Smooth muscle cell (in vitro differentiated cells): ENCODE results near the gene STK11IP. TPM values are rescaled to one million over a fixed set of nuclear protein-coding genes. Genes with fewer than 3 reads are reported as not detected.

Experiments used
- DNase-seq: peaks from one replicate; lab custom pipeline; 2025; ENCODE audit not compliant: unreplicated experiment; lab: John Stamatoyannopoulos, UW
- H2AFZ ChIP-seq: fragments of 200-600 bp; sonication (generic); 2 replicates; pipeline ENCODE4 v1.6.0; 2016; ENCODE audit warnings: antibody characterized with exemption, low read depth, mild to moderate bottlenecking
- H3F3A ChIP-seq: fragments of 200-600 bp; sonication (generic); 2 replicates; pipeline ENCODE4 v1.6.0; 2017; ENCODE audit warnings: antibody characterized with exemption, low read depth
- H3K27ac ChIP-seq: fragments of 200-600 bp; sonication (generic); 2 replicates; pipeline ENCODE4 v1.5.1; 2016; ENCODE audit warnings: low read depth, mild to moderate bottlenecking
- H3K27me3 ChIP-seq: fragments of 200-600 bp; sonication (generic); 2 replicates; pipeline ENCODE4 v1.6.1; 2016; ENCODE audit warnings: low read depth, mild to moderate bottlenecking
- H3K36me3 ChIP-seq: fragments of 200-600 bp; sonication (generic); 2 replicates; pipeline ENCODE4 v1.5.1; 2016; ENCODE audit warnings: low read depth
- H3K4me1 ChIP-seq: fragments of 200-600 bp; sonication (generic); 2 replicates; pipeline ENCODE4 v1.5.1; 2016; ENCODE audit warnings: low read depth
- H3K4me2 ChIP-seq: fragments of 200-600 bp; sonication (generic); 2 replicates; pipeline ENCODE4 v1.6.0; 2016; ENCODE audit warnings: mild to moderate bottlenecking
- H3K4me3 ChIP-seq: fragments of 200-600 bp; sonication (generic); 2 replicates; pipeline ENCODE4 v1.5.1; 2016; ENCODE audit warnings: mild to moderate bottlenecking
- H3K79me2 ChIP-seq: fragments of 200-600 bp; sonication (generic); 2 replicates; pipeline ENCODE4 v1.6.0; 2016; ENCODE audit warnings: low read depth, mild to moderate bottlenecking
- H3K9ac ChIP-seq: fragments of 200-600 bp; sonication (generic); 2 replicates; pipeline ENCODE4 v1.6.0; 2016; ENCODE audit warnings: low read depth
- H3K9me3 ChIP-seq: fragments of 200-600 bp; sonication (generic); replicated peaks from 2 replicates; pipeline ENCODE4 v1.5.1; 2016; ENCODE audit warnings: low read depth
- H4K20me1 ChIP-seq: fragments of 200-600 bp; sonication (generic); 2 replicates; pipeline ENCODE4 v1.6.0; 2016; ENCODE audit warnings: low read depth
- WGBS: methylation state at CpG from one replicate; pipeline ENCODE4 v1.1.7; 2016; ENCODE audit warnings: low lambda C conversion rate; 5-methylcytosine and 5-hydroxymethylcytosine counted together
- polyA plus RNA-seq: library from polyadenylated mRNA; unstranded; fragments of >200 nt; fragmentation: Nextera tagmentation; extraction: Ambion mirVana; gene quantifications from 2 replicates; pipeline ENCODE4 v1.2.1, GENCODE V29; 2016
- total RNA-seq: library from RNA; depleted of rRNA; stranded (reverse); fragments of >200 nt; gene quantifications from 2 replicates; pipeline ENCODE4 v1.2.3, GENCODE V29; 2014
- TF ChIP-seq, protein P1 (sequence below): fragments of 200-600 bp; sonication (generic); IDR thresholded peaks from 2 replicates; pipeline ENCODE4 v1.5.1; 2017; ENCODE audit warnings: borderline replicate concordance, mild to moderate bottlenecking, antibody characterized with exemption; ENCODE audit not compliant: insufficient read depth, poor library complexity, severe bottlenecking

The STK11IP gene, protein sequence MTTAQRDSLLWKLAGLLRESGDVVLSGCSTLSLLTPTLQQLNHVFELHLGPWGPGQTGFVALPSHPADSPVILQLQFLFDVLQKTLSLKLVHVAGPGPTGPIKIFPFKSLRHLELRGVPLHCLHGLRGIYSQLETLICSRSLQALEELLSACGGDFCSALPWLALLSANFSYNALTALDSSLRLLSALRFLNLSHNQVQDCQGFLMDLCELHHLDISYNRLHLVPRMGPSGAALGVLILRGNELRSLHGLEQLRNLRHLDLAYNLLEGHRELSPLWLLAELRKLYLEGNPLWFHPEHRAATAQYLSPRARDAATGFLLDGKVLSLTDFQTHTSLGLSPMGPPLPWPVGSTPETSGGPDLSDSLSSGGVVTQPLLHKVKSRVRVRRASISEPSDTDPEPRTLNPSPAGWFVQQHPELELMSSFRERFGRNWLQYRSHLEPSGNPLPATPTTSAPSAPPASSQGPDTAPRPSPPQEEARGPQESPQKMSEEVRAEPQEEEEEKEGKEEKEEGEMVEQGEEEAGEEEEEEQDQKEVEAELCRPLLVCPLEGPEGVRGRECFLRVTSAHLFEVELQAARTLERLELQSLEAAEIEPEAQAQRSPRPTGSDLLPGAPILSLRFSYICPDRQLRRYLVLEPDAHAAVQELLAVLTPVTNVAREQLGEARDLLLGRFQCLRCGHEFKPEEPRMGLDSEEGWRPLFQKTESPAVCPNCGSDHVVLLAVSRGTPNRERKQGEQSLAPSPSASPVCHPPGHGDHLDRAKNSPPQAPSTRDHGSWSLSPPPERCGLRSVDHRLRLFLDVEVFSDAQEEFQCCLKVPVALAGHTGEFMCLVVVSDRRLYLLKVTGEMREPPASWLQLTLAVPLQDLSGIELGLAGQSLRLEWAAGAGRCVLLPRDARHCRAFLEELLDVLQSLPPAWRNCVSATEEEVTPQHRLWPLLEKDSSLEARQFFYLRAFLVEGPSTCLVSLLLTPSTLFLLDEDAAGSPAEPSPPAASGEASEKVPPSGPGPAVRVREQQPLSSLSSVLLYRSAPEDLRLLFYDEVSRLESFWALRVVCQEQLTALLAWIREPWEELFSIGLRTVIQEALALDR
- total RNA-seq (5.7 and 10.2 TPM in 2 replicates), polyA plus RNA-seq (13.6 and 22.5 TPM in 2 replicates)

DNA sequence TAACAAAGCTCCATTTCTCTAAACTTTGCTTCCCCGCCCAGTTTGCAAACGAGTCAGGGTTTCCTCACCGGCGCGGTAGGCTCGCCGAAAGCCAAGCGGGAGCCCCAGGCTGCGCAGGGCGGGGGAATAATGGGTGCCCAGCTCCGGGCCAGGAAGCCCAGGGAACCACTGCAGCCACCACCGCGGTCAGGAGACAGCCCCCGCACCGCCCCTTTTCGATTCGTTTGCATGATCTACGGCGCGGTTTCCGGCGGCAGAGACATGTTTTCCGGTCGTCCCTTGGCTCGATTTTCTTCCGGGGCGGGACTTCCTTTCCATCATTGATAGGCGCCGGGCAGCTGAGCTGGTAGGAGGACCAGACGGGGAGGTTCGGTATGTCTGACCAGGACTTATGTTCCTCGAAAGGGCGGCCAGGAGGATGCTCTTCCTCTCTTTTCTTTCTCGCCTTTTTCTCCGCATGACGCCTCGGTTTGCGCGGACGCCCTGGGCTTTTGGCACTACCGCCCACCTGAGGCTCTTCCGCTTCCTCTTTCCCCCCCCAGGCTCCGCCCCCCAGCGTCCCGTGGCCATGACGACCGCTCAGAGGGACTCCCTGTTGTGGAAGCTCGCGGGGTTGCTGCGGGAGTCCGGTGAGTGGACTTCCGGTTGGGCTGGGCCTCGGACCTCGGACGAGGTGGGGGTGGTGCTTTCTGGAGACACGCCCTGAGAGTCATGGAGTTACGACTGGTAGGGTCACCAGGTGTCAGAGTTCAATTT is at the start of gene STK11IP:
STK11IP (plus strand) TSS at position 306 of the 756 bp plus-strand sequence; CDS start at position 569, 263 bp downstream.
- H3K4me1 ChIP-seq = peaks cover 10% of the 10 kb centered on the region
- peak; percentile 93 for DNase-seq
- peak within 1 kb of the TSS; percentile 90 for H2AFZ ChIP-seq
- no peaks in the 10 kb centered on the region for H3K27me3 ChIP-seq
- no peaks in the 10 kb centered on the region for H3K9me3 ChIP-seq
- peak within 1 kb of the TSS; percentile 67 for H3K9ac ChIP-seq
- peak within 1 kb of the TSS; percentile 86 for H3K27ac ChIP-seq
- H3K79me2 ChIP-seq = peaks cover 5% of the 10 kb centered on the region
- H3K36me3 ChIP-seq = no peaks in the 10 kb centered on the region
- H3K4me3 ChIP-seq = peak within 1 kb of the TSS; percentile 64
- peak within 1 kb of the TSS; percentile 89 for H3K4me2 ChIP-seq
- WGBS = under 1% methylated on average over 47 of the region's 57 CpGs
- TF ChIP-seq, protein P1, sequence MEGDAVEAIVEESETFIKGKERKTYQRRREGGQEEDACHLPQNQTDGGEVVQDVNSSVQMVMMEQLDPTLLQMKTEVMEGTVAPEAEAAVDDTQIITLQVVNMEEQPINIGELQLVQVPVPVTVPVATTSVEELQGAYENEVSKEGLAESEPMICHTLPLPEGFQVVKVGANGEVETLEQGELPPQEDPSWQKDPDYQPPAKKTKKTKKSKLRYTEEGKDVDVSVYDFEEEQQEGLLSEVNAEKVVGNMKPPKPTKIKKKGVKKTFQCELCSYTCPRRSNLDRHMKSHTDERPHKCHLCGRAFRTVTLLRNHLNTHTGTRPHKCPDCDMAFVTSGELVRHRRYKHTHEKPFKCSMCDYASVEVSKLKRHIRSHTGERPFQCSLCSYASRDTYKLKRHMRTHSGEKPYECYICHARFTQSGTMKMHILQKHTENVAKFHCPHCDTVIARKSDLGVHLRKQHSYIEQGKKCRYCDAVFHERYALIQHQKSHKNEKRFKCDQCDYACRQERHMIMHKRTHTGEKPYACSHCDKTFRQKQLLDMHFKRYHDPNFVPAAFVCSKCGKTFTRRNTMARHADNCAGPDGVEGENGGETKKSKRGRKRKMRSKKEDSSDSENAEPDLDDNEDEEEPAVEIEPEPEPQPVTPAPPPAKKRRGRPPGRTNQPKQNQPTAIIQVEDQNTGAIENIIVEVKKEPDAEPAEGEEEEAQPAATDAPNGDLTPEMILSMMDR = no peak
- no peaks in the 10 kb centered on the region for H4K20me1 ChIP-seq
- peaks cover 20% of the 10 kb centered on the region for H3F3A ChIP-seq

GRCh38 chr2:219548990-219549389 is 48.7 kb upstream of the STK11IP start:
- Histone ChIP-seq H3F3A (no peaks in the 10 kb centered on the region), H2AFZ (no peak overlapping the region), H3K9ac (no peak overlapping the region), H3K27me3 (no peaks in the 10 kb centered on the region), H3K36me3 (no peaks in the 10 kb centered on the region), H4K20me1 (peaks cover 4% of the 10 kb centered on the region), H3K4me3 (no peak overlapping the region), H3K9me3 (no peaks in the 10 kb centered on the region), H3K4me2 (no peak overlapping the region), H3K79me2 (no peaks in the 10 kb centered on the region), H3K27ac (no peak overlapping the region), H3K4me1 (peaks cover 11% of the 10 kb centered on the region)
- 98% methylated on average over 18 of the region's 18 CpGs for WGBS
- DNase-seq = no peak
- TF ChIP-seq, protein P1 = no peak

DNA sequence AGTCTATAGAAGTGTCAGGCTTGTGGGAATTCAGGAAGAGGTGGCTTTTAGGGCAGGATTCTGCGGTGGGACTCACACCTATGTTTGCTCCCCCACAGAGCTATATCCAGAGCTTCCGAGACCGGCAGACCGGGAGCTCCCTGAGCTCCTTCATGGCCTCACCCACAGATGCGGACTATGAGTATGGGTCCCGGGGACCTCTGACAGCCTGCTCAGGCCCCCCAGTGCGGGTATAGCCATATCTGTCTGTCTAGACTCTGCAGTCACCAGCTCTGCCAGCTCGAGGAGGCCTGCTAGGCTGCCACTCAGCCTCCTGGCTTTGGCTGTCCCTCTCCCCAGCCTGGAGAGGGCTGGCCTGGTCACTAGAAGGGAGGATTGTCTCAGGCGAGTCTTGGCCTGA is 48.0 kb upstream of the STK11IP start:
- Histone ChIP-seq H3K36me3 (no peaks in the 10 kb centered on the region), H3K4me1 (peaks cover 5% of the 10 kb centered on the region), H3K9me3 (no peaks in the 10 kb centered on the region), H3K79me2 (no peaks in the 10 kb centered on the region), H3K27me3 (no peaks in the 10 kb centered on the region), H2AFZ (no peak overlapping the region), H3K4me3 (no peak overlapping the region), H3F3A (no peaks in the 10 kb centered on the region), H3K27ac (no peak overlapping the region), H3K4me2 (no peak overlapping the region), H3K9ac (no peak overlapping the region), H4K20me1 (peaks cover 4% of the 10 kb centered on the region)
- 93% methylated on average over 9 of the region's 9 CpGs for WGBS
- no peak for DNase-seq
- TF ChIP-seq, protein P1 = no peak
